ENCODE measurements around the gene TMEM60.

DNA sequence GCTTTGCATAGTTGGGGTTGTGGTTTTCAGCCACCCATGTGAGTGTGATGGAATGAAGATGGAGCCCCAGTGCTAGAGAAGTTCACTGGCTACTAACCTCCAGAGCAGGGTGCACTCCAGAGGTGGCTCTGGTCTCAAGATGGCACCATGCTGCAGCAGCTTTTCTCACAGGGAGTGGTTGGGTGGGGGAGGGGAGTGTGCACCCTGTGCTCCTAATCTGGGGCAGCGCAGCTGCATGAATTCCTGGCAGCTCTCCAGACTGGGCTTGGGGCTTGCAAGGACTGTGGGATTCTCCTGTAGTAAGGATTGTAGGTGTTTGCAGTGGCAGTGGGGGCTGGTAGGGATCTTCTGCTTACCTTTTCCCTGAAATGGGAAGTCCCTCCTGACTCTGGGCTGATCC, 24.0 kb upstream of the TMEM60 start:
- TF ChIP-seq EZH2 (IDR thresholded peaks at IDR 0.05; ENCODE audit: borderline replicate concordance, low read depth, low read length, severe bottlenecking): no peak
- TF ChIP-seq POLR2A (IDR thresholded peaks at IDR 0.05; ENCODE audit: low read depth, low read length): no peak
- TF ChIP-seq POLR2AphosphoS5 (IDR thresholded peaks at IDR 0.05; ENCODE audit: insufficient read depth, low read depth, low read length): no peak
- TF ChIP-seq, protein P1, sequence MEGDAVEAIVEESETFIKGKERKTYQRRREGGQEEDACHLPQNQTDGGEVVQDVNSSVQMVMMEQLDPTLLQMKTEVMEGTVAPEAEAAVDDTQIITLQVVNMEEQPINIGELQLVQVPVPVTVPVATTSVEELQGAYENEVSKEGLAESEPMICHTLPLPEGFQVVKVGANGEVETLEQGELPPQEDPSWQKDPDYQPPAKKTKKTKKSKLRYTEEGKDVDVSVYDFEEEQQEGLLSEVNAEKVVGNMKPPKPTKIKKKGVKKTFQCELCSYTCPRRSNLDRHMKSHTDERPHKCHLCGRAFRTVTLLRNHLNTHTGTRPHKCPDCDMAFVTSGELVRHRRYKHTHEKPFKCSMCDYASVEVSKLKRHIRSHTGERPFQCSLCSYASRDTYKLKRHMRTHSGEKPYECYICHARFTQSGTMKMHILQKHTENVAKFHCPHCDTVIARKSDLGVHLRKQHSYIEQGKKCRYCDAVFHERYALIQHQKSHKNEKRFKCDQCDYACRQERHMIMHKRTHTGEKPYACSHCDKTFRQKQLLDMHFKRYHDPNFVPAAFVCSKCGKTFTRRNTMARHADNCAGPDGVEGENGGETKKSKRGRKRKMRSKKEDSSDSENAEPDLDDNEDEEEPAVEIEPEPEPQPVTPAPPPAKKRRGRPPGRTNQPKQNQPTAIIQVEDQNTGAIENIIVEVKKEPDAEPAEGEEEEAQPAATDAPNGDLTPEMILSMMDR (IDR thresholded peaks at IDR 0.05; ENCODE audit: extremely low read depth in 1 of 2, insufficient read depth in 1 of 2, low read depth in 1 of 2, low read length in 2 of 2): no peak
- TF ChIP-seq, protein P2, sequence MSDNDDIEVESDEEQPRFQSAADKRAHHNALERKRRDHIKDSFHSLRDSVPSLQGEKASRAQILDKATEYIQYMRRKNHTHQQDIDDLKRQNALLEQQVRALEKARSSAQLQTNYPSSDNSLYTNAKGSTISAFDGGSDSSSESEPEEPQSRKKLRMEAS (IDR thresholded peaks at IDR 0.05; ENCODE audit: insufficient read depth, insufficient read length): no peak
